ENCODE results near the gene SUV39H2.

DNA sequence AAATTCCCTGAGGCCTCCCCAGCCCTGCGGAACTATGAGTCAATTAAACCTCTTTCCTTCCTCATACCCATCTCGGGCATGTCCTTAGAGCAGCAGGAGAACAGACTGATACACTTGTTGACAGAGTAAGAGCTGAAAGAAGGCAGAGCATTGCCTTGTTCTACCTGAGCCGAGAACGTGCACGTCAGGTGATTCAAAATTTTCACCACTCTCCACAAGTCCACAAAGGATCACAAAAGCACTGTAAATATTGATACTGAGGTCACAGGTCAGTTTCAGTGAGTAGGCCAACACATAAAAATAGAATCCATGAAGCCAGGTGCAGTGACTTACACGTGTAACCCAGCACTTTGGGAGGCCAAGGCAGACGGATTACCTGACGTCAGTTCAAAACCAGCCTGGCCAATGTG, 47.4 kb downstream of the SUV39H2 start:
- TF ChIP-seq, protein P1, sequence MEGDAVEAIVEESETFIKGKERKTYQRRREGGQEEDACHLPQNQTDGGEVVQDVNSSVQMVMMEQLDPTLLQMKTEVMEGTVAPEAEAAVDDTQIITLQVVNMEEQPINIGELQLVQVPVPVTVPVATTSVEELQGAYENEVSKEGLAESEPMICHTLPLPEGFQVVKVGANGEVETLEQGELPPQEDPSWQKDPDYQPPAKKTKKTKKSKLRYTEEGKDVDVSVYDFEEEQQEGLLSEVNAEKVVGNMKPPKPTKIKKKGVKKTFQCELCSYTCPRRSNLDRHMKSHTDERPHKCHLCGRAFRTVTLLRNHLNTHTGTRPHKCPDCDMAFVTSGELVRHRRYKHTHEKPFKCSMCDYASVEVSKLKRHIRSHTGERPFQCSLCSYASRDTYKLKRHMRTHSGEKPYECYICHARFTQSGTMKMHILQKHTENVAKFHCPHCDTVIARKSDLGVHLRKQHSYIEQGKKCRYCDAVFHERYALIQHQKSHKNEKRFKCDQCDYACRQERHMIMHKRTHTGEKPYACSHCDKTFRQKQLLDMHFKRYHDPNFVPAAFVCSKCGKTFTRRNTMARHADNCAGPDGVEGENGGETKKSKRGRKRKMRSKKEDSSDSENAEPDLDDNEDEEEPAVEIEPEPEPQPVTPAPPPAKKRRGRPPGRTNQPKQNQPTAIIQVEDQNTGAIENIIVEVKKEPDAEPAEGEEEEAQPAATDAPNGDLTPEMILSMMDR (IDR thresholded peaks at IDR 0.05): no peak
- TF ChIP-seq POLR2AphosphoS5 (IDR thresholded peaks at IDR 0.05; ENCODE audit: insufficient read depth in 1 of 2, low read depth in 1 of 2): no peak

All from vagina (tissue), 2 donors.